SK-N-SH (cell line): ENCODE data around the gene PPP1R18.

Experiments
- JUND ChIP-seq: IDR thresholded peaks from 2 replicates; pipeline ENCODE4 v1.4.0; 2012
- POLR2AphosphoS5 ChIP-seq: IDR thresholded peaks from 2 replicates; pipeline ENCODE4 v1.6.1; 2012; ENCODE audit warnings: low read depth, low read length

- TF ChIP-seq JUND (no peak), POLR2AphosphoS5 (no peak)
These were observed 20.9 kb upstream of the PPP1R18 start for GRCh38 chr6:30707281-30707850.
